SK-N-MC (cell line): ENCODE data around the gene METRN.
A peak's percentile ranks its signal among the peaks of the same experiment; 100 is the strongest.

Experiments used
- DNase-seq: peaks from one replicate; pipeline ENCODE4 v3.0.0-alpha.2; 2011; ENCODE audit warnings: low read depth, low spot score
- H3K27ac ChIP-seq: fragments of 200-600 bp; sonication (generic); 2 replicates; pipeline ENCODE4 v1.5.1; 2016; ENCODE audit warnings: mixed run types
- H3K36me3 ChIP-seq: fragments of 200-600 bp; sonication (generic); 2 replicates; pipeline ENCODE4 v1.6.1; 2017; ENCODE audit warnings: antibody characterized with exemption, low read length, mixed read lengths; ENCODE audit not compliant: insufficient read depth
- H3K4me3 ChIP-seq: fragments of 200-600 bp; sonication (generic); 2 replicates; pipeline ENCODE4 v1.5.1; 2016
- H3K9ac ChIP-seq: fragments of 200-600 bp; sonication (generic); 2 replicates; pipeline ENCODE4 v1.8.0; 2017; ENCODE audit warnings: mixed run types, mixed read lengths; ENCODE audit not compliant: insufficient read length
- H3K9me3 ChIP-seq: fragments of 200-600 bp; sonication (generic); 2 replicates; pipeline ENCODE4 v1.6.1; 2017; ENCODE audit warnings: low read depth, mild to moderate bottlenecking, antibody characterized with exemption, low read length, moderate library complexity, mixed read lengths
- EZH2 ChIP-seq: fragments of 200-600 bp; sonication (generic); IDR thresholded peaks from one replicate; pipeline ENCODE4 v1.6.1; 2017; ENCODE audit warnings: antibody characterized with exemption
- FOXP2 ChIP-seq: optimal IDR thresholded peaks from 2 replicates; pipeline ENCODE3; 2011; ENCODE audit warnings: mild to moderate bottlenecking, moderate library complexity; ENCODE audit not compliant: insufficient read depth; ENCODE audit errors: extremely low read length, control extremely low read depth
- POLR2AphosphoS5 ChIP-seq: IDR thresholded peaks from 2 replicates; pipeline ENCODE4 v1.6.1; 2012; ENCODE audit warnings: mild to moderate bottlenecking, low read depth, low read length, borderline replicate concordance

The METRN gene

GRCh38 chr16:671353-672131, 43.4 kb upstream of the METRN start:
- no peak overlapping the region for H3K27ac ChIP-seq
- TF ChIP-seq EZH2, result no peak
- no peak for TF ChIP-seq POLR2AphosphoS5
- TF ChIP-seq FOXP2, result no peak
- no peak overlapping the region for H3K4me3 ChIP-seq
- no peak for DNase-seq
- no peaks in the 10 kb centered on the region for H3K9me3 ChIP-seq
- peaks cover 49% of the 10 kb centered on the region; the same call in 1 of the 2 replicates for H3K36me3 ChIP-seq
- H3K9ac ChIP-seq, result no peak overlapping the region

- H3K36me3 ChIP-seq, result peaks cover 49% of the 10 kb centered on the region; the same call in 1 of the 2 replicates
- TF ChIP-seq POLR2AphosphoS5, result no peak
- no peak for TF ChIP-seq EZH2
- no peak for TF ChIP-seq FOXP2
- no peak overlapping the region for H3K4me3 ChIP-seq
- H3K9me3 ChIP-seq, result no peaks in the 10 kb centered on the region
- no peak for DNase-seq
- H3K9ac ChIP-seq, result no peak overlapping the region
- no peak overlapping the region for H3K27ac ChIP-seq
These were observed 42.5 kb upstream of the METRN start for GRCh38 chr16:672371-672770.

GRCh38 chr16:672851-673250, 42.1 kb upstream of the METRN start:
- Histone ChIP-seq H3K36me3 (peaks cover 49% of the 10 kb centered on the region; the same call in 1 of the 2 replicates), H3K9ac (no peak overlapping the region), H3K27ac (no peak overlapping the region), H3K9me3 (no peaks in the 10 kb centered on the region), H3K4me3 (no peak overlapping the region)
- TF ChIP-seq FOXP2, result no peak
- no peak for TF ChIP-seq POLR2AphosphoS5
- no peak for DNase-seq

- no peak for DNase-seq
- Histone ChIP-seq H3K36me3 (peaks cover 49% of the 10 kb centered on the region; the same call in 1 of the 2 replicates), H3K9ac (no peak overlapping the region), H3K9me3 (no peaks in the 10 kb centered on the region), H3K27ac (0 out of 2 replicates have a peak overlapping the region, but pooled peaks have one; percentile 8), H3K4me3 (no peak overlapping the region)
- TF ChIP-seq FOXP2 (no peak), EZH2 (no peak), POLR2AphosphoS5 (no peak)
These were observed 41.4 kb upstream of the METRN start for GRCh38 chr16:673399-673991.

- no peak for DNase-seq
- H3K9ac ChIP-seq, result no peak overlapping the region
- no peak overlapping the region for H3K4me3 ChIP-seq
- H3K36me3 ChIP-seq, result peaks cover 46% of the 10 kb centered on the region; the same call in 1 of the 2 replicates
- no peak for TF ChIP-seq FOXP2
- no peak; the same call in 1 of the 2 replicates for TF ChIP-seq POLR2AphosphoS5
- TF ChIP-seq EZH2, result no peak
- no peaks in the 10 kb centered on the region for H3K9me3 ChIP-seq
- 0 out of 2 replicates have a peak overlapping the region, but pooled peaks have one; percentile 8 for H3K27ac ChIP-seq
These were observed 40.6 kb upstream of the METRN start for GRCh38 chr16:674214-674881.

GRCh38 chr16:674968-675883, 39.7 kb upstream of the METRN start, which contains the start of gene RHBDL1:
Gene RHBDL1 (plus strand): TSS chr16:675671. CDS start chr16:675791, 120 bp downstream.
- no peaks in the 10 kb centered on the region for H3K9me3 ChIP-seq
- H3K27ac ChIP-seq, result no peak within 1 kb of the TSS
- peak within 1 kb of the TSS; percentile 45; the same call in 1 of the 2 replicates for H3K4me3 ChIP-seq
- TF ChIP-seq POLR2AphosphoS5 (no peak), FOXP2 (no peak), EZH2 (no peak)
- DNase-seq, result no peak
- no peak within 1 kb of the TSS for H3K9ac ChIP-seq
- peaks cover 37% of the 10 kb centered on the region; the same call in 1 of the 2 replicates for H3K36me3 ChIP-seq

- Histone ChIP-seq H3K36me3 (peaks cover 29% of the 10 kb centered on the region; the same call in 1 of the 2 replicates), H3K27ac (no peak overlapping the region), H3K9ac (no peak overlapping the region), H3K9me3 (no peaks in the 10 kb centered on the region), H3K4me3 (no peak overlapping the region)
- DNase-seq, result no peak
- TF ChIP-seq FOXP2 (no peak), POLR2AphosphoS5 (no peak), EZH2 (no peak)
These were observed 38.9 kb upstream of the METRN start for GRCh38 chr16:675884-676564.
